T-helper 2 cell (primary cell): ENCODE measurements around the gene CACNA1E.

Experiments
- DNase-seq, 5 experiments: peaks; one replicate each; pipeline versions ENCODE4 v3.0.0 to v3.0.0-alpha.2; 2012 to 2022

CACNA1E gene

GRCh38 chr1:181485287-181486097 lies 2.2 kb downstream of the CACNA1E start:
- DNase-seq: peak in 1 of 5 experiments; percentile 45

- DNase-seq: no peak
These were observed 2.7 kb downstream of the CACNA1E start for GRCh38 chr1:181486098-181486420.

- no peak for DNase-seq
These were observed 5.5 kb downstream of the CACNA1E start for GRCh38 chr1:181488866-181489265.

- no peak for DNase-seq
These were observed 7.0 kb downstream of the CACNA1E start for GRCh38 chr1:181490276-181490675.

GRCh38 chr1:181490740-181491712 lies 7.7 kb downstream of the CACNA1E start:
- DNase-seq: no peak

- no peak for DNase-seq
These were observed 9.8 kb downstream of the CACNA1E start for GRCh38 chr1:181493166-181493565.

GRCh38 chr1:181493885-181494284 lies 10.6 kb downstream of the CACNA1E start:
- no peak for DNase-seq

GRCh38 chr1:181496759-181497158 lies 13.4 kb downstream of the CACNA1E start:
- DNase-seq: no peak

GRCh38 chr1:181497870-181498269 lies 14.6 kb downstream of the CACNA1E start:
- no peak for DNase-seq

GRCh38 chr1:181499825-181500224 lies 16.5 kb downstream of the CACNA1E start:
- no peak for DNase-seq

GRCh38 chr1:181500636-181501035 lies 17.3 kb downstream of the CACNA1E start:
- no peak for DNase-seq

GRCh38 chr1:181501612-181502011 lies 18.3 kb downstream of the CACNA1E start:
- no peak for DNase-seq

- no peak for DNase-seq
These were observed 20.0 kb downstream of the CACNA1E start for GRCh38 chr1:181503171-181503810.

- DNase-seq: peak in 1 of 5 experiments; percentile 49
These were observed 21.1 kb downstream of the CACNA1E start for GRCh38 chr1:181504399-181504842.

GRCh38 chr1:181506563-181507353 lies 23.4 kb downstream of the CACNA1E start:
- no peak for DNase-seq

- no peak for DNase-seq
These were observed 25.3 kb downstream of the CACNA1E start for GRCh38 chr1:181508486-181509165.

- DNase-seq: no peak
These were observed 30.5 kb downstream of the CACNA1E start for GRCh38 chr1:181513786-181514297.

- DNase-seq: peak in 1 of 5 experiments; percentile 12
These were observed 31.3 kb downstream of the CACNA1E start for GRCh38 chr1:181514298-181515290.

- DNase-seq: no peak
These were observed 33.4 kb downstream of the CACNA1E start for GRCh38 chr1:181516706-181517105.
